ENCODE data around the gene SNTA1.
"Not testable (repeated sequence)": the region's sequence is repeated elsewhere in the genome, so short reads cannot be mapped to it uniquely, and the experiment has no call there.

Gene SNTA1

DNA sequence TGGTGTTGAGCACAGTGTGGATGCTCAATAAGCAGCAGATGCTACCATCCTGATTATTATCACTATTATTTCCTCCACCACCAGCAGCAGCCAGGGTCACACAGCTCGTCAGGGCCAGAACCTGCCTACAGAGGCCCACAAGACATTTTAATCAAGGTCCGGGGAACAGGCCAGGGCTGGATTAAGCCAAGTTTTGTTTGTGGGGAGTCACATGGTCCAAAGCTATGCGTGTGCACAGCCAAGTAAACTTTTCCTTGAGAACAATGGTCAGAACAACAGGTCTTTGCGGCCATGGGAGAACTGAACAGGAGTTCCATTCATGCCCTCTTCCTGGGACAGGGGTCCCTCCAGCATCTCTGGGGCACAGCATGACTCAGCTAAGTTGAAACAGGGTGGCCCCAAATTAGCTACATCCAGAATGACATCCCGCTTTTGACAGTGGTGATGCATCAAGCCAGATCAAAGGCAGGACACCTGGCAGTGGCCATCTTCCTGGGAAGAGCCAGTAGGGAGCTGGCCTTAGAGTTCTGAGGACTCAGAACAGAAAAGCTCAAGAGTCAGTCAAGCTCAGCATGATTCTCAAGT, 11.7 kb downstream of the SNTA1 start:
- no peak for DNase-seq

DNA sequence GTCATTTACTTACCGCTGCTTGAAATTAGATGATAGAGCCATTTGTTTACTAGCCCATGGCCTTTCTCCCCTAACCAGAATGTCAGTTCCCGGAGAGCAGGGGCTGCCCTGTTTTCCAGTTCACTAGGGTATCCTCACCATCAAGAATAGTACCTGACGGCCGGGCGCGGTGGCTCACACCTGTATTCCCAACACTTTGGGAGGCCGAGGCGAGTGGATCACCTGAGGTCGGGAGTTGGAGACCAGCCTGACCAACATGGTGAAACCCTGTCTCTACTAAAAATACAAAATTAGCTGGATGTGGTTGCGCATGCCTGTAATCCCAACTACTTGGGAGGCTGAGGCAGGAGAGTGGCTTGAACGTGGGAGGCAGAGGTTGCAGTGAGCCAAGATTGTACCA, 19.7 kb downstream of the SNTA1 start:
- not testable (repeated sequence) for DNase-seq

DNA sequence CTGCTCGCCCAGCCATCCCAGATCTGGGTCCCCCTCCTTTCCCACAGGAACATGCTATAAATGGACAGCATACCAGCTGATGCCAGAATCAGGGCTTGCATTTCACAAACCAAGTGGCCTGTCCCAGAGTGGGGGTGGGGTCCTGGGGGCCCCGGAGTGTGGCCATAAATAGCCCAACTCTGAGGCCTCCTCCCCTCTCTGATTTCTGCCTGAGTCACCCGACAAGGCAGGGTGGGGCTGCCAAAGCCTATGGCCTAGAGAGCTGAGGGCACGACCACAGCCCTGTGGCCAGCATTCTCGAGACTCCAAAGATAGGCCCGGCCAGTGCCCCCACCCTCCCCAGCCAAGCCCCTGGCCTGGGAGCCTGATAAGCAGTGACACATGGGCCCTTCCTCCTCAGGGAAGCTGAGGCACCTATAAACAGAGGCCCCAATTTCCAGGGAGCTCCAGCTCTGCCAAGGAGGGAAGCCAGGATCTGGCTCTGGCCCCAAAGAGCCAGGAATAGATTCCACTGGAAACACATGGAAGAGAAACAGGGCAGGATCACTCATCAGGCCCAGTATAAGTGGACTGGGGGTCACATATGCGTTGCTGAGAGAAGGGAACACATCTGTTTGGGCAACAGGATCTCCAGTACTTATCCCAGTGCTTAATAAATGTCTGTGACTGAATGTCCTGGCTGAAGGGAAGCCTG, 20.3 kb downstream of the SNTA1 start:
- DNase-seq: no peak

DNA sequence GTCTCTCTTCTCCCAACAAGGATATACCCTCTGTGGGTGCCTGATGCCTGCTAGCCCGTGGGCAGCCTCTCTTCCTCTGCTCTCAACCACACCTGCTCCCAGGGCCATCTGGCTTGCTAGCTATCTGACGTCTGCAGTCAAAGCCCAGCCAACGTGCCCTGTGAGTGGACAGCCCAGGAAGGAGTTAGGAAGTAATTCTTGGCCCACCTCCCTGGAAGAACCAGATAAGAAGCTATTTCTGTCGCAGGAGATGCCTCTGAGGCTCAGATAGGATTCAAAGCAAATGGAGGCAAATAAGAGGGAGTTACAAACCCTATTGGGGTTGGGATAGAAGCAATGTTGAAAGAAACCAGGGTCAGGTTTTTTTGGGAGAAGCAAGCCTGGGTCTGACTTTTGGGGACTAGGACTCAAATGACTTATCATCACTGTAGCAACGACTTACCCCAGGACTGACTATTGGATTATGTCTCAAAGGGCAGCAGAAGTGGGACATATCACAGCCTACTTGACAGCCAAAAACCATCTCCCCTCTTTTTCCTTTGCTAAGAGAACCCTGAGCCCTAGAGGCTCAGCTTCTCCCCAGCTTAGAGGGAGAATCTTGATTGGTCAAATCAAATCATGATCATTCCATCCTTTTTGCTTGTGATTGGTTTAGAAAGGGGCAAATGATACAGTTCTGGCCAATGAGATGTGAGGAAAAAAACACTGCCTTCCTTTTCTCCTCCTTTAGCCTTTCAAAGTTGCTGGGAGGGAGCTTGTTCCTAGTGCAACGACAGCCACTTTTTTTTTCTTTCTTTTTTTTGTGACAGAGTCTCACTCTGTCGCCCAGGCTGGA, 24.2 kb downstream of the SNTA1 start:
- DNase-seq: no peak

DNA sequence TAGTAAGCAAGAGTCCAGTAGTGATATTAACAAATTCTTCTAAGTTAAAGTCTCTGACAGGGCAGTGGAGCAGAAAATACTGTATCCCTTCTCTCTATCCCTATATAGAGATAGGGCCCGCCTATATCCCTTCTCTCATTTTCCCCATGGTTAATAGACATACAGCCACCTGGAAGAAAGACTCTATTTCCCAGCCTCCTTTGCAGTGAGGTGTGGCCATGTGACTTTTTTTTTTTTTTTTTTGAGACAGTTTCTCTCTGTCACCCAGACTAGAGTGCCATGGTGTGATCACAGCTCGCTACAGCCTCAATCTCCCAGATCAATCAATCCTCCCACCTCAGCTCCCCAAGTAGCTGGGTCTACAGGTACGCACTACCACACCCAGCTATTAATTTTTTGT, 25.5 kb downstream of the SNTA1 start:
- DNase-seq: no peak

DNA sequence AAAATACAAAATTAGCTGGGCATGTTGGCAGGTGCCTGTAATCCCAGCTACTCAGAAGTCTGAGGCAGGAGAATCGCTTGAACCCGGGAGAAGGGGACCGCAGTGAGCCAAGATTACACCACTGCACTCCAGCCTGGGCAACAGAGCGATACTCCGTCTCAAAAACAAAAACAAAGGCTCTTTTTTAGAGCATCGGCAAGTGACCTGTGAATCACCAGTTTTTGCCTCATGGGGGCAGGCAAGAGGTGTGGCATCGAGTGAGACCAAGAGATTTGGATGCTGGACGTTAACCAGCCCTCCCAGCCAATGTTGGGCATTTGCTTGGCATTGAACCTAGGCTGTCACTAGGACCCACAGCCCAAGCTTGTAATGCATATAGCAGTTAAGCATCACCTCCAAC, 27.6 kb downstream of the SNTA1 start:
- DNase-seq: no peak

DNA sequence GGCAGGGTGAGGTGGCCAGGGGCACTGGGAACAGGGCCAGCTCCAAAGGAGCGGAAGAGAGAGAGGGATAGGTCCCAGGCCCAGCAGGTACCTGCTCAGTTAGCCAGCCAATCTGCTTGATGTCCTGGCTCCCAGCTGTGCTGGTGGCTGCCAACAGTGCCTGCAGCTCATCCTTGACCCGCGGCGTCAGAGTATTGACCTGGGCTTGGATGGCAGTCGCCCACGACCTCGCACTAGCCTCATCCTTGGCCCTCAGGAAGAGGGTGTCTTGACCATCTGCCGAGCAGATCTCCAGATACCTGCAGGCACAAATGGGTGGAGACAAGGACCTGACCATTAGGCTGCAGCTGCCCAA, 31.1 kb downstream of the SNTA1 start:
- no peak for DNase-seq

DNA sequence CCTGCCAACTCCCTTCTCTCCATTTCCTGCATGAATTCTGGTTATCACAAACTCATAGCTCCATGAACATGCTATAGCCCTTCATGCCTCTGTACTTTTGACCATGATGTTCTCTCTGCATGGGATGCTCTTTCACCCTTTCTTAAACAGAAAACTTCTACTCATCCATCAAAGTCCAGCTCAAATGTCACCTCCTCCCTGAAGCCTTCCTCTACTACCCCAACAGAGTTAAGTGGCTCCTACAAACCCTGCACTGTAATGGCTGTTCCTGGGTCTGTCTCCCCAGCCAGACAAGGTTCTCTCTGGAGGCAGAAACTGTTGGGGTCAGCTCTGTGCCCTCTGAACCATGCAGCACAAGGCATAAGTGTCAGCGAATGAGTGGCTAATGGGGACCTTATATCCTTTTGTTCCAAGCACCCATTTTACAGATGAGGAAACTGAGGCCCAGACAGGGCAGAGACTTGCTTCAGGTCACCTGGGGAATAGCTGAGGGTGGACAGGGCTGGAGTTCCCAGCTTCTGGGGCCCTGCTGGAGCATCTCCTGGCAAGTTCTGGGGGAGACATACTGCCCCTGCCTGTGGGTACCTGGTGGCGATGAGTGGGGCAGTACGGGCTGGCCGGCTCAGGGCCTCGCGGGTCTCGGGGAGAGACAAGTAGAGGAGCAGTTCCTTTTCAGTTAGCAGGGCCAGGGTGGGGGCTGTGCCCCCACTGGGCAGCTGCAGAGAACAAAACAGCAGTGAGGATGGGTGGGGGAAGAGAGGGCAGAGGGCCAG, 31.7 kb downstream of the SNTA1 start:
- DNase-seq: no peak

DNA sequence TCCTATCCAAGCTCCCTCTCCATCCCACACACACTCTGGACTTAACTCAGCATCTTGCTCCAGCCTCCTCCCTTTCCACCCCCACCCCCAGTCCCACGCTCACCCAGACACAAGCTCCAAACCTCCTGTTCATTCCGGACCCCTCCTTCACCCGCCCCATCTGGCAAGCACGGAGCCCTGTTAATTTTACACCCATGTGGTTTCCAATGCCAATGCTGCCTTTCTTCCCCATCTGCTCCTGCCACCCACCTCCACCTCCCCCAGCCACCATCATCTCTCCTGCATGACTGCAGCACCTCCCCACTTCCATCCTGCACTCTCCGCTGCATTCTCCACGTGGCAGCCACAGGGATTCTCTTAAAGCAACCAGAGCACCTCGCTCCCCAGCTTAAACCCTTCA, 32.3 kb downstream of the SNTA1 start:
- no peak for DNase-seq

DNA sequence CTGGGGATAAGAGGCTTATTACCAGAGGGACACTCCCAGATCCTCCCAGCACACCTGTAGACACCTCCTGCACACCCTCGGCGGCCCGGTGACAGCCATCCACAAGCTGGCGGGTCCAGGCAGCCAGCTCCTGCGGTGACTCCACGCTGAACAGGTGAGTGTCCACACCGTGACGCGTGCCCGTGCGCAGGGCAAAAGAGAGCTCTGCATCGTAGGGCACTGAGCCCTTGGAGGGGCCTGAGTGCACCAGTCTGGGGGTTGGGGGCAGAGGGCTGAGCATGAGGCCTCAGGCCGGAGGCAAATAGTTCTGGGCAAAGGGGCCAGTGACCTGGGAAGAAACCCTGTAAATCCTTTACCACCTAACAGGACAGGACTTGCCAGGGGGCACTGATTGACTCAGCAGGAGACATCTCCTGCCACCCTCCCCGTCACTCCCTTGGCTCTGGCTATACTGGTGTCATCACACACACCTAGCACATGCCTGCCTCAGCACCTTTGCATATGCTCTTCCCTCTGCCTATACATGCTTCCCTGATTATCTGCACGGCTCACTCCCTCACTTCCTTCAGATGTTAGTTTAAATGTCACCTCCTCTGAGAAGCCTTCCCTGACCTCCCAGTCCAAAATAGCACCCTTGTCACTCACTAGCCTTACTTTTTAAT, 33.4 kb downstream of the SNTA1 start:
- DNase-seq: no peak

DNA sequence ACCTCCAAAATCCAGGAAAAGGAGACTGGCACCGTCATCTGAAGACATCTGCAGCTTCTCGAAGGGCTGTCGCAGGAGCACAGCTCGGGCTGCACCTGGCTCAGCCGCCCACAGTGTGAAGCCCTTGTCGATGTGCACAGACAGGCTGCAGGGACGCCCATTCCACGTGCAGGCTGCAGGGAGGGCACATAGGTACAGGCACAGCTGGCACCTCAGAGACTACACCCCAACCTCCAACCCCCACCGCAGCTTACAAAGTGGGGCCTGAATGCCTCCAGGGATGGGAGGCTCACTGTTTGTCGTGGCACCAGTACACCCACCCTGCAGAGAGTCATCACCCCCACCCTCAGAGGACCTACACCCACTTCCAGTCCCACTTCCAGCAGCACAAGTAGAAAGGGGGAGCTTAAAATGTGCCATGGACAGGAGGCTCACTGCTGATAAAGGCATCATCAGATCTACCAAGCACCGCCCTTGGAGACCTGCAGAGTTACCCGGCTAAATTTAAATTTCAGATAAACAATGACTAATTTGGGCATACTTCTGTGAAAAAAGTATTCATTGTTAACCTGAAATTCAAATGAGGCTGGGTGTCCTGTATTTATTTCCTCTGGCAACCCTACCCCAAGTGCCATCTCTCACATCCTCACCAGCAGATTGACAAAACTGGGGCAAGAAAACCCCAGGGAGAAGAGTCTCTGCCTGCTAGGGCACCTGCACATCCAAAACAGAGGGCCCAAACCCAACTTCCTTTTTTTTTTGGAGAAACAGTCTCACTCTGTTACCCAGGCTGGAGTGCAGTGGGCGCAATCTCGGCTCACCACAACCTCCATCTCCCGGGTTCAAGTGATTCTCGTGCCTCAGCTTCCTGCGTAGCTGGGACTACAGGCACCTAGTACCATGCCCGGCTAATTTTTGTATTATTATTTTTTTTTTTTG, 34.6 kb downstream of the SNTA1 start:
- no peak for DNase-seq

DNA sequence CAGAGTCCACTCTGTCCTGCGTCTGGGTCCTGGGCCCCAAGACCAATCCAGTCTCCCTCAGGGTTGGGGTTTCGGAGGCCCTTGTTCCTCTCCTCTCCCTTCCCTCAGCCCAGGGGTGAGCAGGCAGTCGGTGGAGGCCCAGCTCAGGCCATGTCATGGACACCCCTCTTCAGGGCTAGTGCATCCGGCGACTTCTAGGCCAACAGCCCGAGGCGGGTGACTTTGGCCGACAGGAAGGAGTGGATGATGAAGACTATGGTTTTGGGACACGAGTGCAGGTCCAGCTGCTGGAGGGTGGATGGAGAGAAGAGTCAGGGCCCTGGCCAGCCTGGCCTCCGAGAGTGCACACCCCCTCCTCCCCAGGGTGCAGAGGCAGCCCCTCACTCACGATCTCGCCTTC, 35.2 kb downstream of the SNTA1 start:
- no peak for DNase-seq

DNA sequence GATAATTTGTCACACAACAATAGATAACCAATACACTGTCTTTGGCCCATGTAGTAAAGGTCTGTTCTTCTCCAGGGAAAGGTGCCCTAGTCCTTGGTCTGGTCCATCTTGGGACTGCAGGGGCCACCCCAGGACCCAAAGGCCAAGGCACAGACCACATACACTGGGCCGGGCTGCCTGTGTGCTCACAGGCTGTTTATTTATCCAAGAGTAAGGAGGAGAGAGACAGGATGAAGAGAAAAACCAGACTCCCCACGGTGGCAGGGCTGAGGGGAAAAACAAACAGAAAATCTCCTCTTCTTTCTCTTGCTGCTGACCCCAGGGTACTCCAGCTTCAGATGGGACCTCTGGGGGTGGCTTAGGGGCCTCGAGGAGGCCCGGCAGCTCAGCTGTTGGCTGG, 35.8 kb downstream of the SNTA1 start:
- DNase-seq: no peak

DNA sequence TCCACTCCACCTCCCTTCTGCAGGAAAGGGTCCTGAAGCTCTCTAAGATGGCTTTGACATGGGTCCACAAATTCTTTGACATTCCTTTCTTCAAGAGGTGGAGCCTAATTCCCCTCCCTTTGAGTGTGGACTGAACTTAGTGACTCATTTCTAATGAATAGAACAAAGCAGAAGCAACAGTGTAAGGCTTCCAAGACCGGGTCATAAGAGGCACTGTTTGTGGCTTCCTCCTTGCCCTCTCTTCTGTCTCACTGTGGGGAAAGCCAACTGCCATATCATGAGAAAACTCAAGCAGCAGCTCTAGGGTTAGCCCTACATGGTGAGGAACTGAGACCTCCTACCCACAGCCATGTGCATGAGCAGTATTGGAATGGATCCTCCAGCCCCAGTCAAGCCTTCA, 36.3 kb downstream of the SNTA1 start:
- DNase-seq: no peak

DNA sequence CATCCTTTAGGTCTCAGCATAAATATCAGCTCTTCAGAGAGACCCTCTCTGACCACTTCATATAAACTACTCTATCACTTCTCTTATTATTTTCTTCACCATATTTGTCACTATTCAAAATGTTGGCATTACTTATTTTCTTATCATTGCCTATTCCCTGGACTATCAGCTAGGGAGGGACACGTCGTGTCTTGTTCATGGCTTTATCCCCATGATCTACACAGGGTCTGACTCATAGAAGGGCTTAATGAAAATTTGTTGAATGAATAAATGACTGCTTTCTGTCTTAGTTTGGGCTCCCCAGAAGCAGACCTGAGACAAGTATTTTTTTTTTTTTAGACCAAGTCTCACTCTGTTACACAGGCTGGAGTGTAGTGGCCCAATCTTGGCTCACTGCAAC, 39.3 kb downstream of the SNTA1 start:
- DNase-seq: no peak

DNA sequence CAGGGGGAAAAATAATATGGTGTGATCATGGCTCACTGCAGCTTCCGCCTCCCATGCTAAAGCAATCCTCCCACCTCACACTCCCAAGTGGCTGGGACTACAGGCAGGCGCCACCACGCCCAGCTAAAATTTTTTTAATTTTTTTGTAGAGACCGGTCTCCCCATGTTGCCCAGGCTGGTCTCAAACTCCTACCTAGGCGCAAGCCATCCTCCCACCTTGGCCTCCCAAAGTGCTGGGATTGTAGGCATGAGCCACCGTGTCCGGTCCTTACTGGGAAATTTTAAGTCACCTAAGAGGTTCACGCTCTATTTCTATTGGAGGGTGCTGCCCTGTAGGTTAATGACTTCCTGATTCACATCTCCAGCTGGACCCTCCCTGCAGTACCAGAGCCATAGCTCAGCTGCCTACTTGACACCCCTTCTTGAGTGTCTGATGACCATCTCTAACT, 41.6 kb downstream of the SNTA1 start:
- no peak for DNase-seq

DNA sequence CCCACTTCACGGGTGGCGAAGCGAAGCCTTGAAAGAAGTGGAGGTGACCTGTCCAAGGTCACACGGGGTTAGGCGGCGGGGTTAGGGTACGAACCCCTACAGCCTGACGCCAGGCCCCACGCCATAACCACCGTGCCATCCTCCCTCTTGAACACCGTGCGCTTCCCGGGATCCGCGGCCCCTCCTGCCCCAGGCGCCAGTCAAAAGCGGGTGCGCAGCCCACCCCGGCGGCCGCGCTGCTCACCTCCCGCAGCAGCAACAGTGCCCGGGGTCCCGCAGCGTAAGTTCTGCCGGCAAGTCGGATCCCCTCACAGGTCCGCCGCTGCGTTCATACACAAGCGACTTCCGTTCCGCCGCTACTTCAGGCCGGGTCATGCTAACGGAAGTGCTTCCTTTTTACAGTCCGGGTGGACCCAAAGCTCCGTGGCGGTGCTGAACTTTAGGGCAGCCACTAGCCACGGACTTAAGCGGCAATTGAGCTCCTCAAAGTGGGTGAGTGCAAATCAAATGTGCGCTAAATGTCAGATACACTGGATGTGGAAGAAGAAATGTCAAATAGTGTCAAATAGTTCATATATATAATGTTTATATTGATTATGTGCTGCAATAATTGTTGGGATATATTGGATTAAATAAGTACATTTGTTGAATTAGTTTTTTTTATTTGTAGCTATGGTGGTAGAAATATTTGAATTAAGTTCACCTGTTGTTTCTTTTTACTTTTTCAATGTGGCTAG, 42.2 kb downstream of the SNTA1 start, which contains the start of gene CDK5RAP1:
TSS of gene CDK5RAP1 (minus strand) at position 336 of the 737 bp plus-strand sequence. CDS start 4,455 bp downstream, outside the sequence.
- peak; percentile 69 to 90 (median 74) for DNase-seq

DNA sequence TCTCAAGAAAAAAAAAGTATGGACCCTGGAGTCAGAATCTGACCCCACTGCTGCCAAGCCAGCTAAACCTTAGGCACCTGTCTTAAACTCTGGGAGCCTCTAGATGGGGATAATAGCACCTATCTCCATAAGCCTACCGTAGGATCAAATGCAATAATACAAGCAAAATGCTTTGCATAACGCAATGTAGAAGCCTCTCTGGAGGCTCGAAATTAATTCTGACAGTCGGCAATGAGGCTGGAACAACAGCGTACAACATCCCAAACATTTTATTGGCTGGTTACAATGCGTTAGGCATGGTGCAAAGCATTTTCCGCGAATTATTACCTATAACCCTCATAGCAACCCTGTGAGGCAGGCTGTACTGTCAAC, 42.8 kb downstream of the SNTA1 start:
- DNase-seq: peak in 1 of 5 donors; percentile 11

DNA sequence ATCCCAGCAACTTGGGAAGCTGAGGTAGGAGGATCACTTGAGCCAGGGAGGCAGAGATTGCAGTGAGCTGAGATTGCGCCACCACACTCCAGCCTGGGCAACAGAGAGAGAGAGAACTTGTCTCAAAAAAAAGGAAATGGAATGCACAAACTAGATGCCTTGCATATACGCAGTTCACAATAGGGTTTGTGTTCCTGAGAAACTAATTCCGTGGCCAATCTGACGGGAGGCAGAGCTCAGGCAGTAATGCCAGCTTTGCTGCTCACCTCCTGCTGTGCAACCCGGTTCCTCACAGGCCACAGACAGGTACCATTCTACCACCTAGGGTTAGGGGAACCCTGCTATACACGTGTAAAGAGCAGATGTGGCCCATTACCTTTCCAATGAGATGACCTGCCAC, 43.6 kb downstream of the SNTA1 start:
- DNase-seq: no peak

DNA sequence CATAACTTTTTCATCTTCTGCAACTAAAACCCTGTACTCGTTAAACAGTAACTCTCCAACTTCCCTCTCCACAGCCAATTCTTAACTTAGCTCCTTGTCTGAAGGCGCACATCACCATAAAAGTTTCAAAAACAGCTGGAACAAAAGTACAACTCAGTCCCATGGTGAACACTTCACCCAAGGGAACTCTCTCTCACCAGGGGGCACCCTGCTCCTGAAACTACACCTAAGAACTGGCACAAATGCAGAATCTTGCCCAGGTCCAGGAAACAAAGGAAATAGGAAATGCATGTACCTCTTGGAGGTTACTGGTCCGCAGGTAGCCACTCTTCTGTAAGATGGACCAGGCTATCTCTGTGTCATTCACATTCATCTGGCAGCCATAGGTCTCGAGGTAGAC, 48.8 kb downstream of the SNTA1 start:
- no peak for DNase-seq

DNA sequence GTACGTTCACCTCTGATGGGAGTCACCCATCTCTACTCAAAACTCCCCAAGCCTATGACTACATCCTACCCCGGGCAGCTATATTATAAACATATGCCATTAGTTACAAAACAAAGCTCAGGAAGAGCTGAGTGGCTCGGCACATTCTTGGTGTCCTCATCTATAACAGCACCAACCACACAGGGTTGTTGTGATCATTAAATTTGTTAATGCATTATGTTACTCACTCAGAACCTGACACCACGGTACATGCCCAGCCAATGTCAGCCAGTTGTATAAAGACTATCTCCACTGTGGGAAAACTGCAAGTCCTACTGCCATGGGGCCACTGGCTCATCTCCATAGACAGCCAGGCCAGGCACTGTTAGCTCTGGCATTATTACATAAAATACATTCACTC, 50.0 kb downstream of the SNTA1 start:
- DNase-seq: no peak

Data from T-helper 1 cell (primary cell).